Neural progenitor cell (in vitro differentiated cells): ENCODE data around the gene COL15A1.

Experiments
- EZH2 ChIP-seq: fragments of 200-600 bp; sonication (generic); IDR thresholded peaks from 2 replicates; pipeline ENCODE4 v1.6.1; 2017; ENCODE audit warnings: antibody characterized with exemption, mild to moderate bottlenecking, moderate library complexity
- TF ChIP-seq, protein P1 (sequence below): fragments of 200-600 bp; sonication (generic); IDR thresholded peaks from 2 replicates; pipeline ENCODE4 v1.5.1; 2017; ENCODE audit warnings: antibody characterized with exemption, mild to moderate bottlenecking

- TF ChIP-seq, protein P1, sequence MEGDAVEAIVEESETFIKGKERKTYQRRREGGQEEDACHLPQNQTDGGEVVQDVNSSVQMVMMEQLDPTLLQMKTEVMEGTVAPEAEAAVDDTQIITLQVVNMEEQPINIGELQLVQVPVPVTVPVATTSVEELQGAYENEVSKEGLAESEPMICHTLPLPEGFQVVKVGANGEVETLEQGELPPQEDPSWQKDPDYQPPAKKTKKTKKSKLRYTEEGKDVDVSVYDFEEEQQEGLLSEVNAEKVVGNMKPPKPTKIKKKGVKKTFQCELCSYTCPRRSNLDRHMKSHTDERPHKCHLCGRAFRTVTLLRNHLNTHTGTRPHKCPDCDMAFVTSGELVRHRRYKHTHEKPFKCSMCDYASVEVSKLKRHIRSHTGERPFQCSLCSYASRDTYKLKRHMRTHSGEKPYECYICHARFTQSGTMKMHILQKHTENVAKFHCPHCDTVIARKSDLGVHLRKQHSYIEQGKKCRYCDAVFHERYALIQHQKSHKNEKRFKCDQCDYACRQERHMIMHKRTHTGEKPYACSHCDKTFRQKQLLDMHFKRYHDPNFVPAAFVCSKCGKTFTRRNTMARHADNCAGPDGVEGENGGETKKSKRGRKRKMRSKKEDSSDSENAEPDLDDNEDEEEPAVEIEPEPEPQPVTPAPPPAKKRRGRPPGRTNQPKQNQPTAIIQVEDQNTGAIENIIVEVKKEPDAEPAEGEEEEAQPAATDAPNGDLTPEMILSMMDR, result no peak
- no peak for TF ChIP-seq EZH2
These were observed 14.6 kb upstream of the COL15A1 start for GRCh38 chr9:98929071-98929470.
